ENCODE data around the gene PGGT1B. TPM values are rescaled to one million over a fixed set of nuclear protein-coding genes. Genes with fewer than 3 reads are reported as not detected.

The PGGT1B gene
- total RNA-seq, 1 donor from 2014 or later: 43.0 TPM

- Mint-ChIP-seq H3K27ac (no peak overlapping the region), H3K4me1 (ENCODE audit: unreplicated experiment) (no peaks in the 10 kb centered on the region), H3K36me3 (no peaks in the 10 kb centered on the region), H3K4me3 (no peak overlapping the region), H3K27me3 (peaks cover 30% of the 10 kb centered on the region), H3K9me3 (no peaks in the 10 kb centered on the region)
- no peak for DNase-seq (ENCODE audit: extremely low spot score, unreplicated experiment)
- no peak for TF ChIP-seq CTCF (conservative IDR thresholded peaks at IDR 0.05)
Measured at GRCh38 chr5:115186794-115187193, 75.9 kb downstream of the PGGT1B start.

- TF ChIP-seq CTCF (conservative IDR thresholded peaks at IDR 0.05): no peak
- no peak for DNase-seq (ENCODE audit: extremely low spot score, unreplicated experiment)
- no peaks in the 10 kb centered on the region for H3K9me3 Mint-ChIP-seq
- H3K36me3 Mint-ChIP-seq: no peaks in the 10 kb centered on the region
- H3K27ac Mint-ChIP-seq: no peak overlapping the region
- no peak overlapping the region for H3K4me3 Mint-ChIP-seq
- H3K4me1 Mint-ChIP-seq (ENCODE audit: unreplicated experiment): no peaks in the 10 kb centered on the region
- peaks cover 50% of the 10 kb centered on the region for H3K27me3 Mint-ChIP-seq
Measured at GRCh38 chr5:115184770-115185169, 77.9 kb downstream of the PGGT1B start.

GRCh38 chr5:115181757-115182156 is 80.9 kb downstream of the PGGT1B start:
- peak overlapping the region; percentile 63 for H3K4me3 Mint-ChIP-seq
- peaks cover 77% of the 10 kb centered on the region for H3K27me3 Mint-ChIP-seq
- H3K9me3 Mint-ChIP-seq: no peaks in the 10 kb centered on the region
- no peaks in the 10 kb centered on the region for H3K4me1 Mint-ChIP-seq (ENCODE audit: unreplicated experiment)
- H3K36me3 Mint-ChIP-seq: no peaks in the 10 kb centered on the region
- no peak overlapping the region for H3K27ac Mint-ChIP-seq
- TF ChIP-seq CTCF (conservative IDR thresholded peaks at IDR 0.05): no peak
- DNase-seq (ENCODE audit: extremely low spot score, unreplicated experiment): no peak

GRCh38 chr5:115180165-115180709 is 82.4 kb downstream of the PGGT1B start:
- Mint-ChIP-seq H3K4me1 (ENCODE audit: unreplicated experiment) (no peaks in the 10 kb centered on the region), H3K36me3 (no peaks in the 10 kb centered on the region), H3K27ac (peak overlapping the region; percentile 72), H3K4me3 (peak overlapping the region; percentile 94), H3K9me3 (no peaks in the 10 kb centered on the region), H3K27me3 (peaks cover 83% of the 10 kb centered on the region)
- TF ChIP-seq CTCF (conservative IDR thresholded peaks at IDR 0.05): no peak
- DNase-seq (ENCODE audit: extremely low spot score, unreplicated experiment): peak; percentile 80

- Mint-ChIP-seq H3K36me3 (no peaks in the 10 kb centered on the region), H3K27me3 (peaks cover 83% of the 10 kb centered on the region), H3K9me3 (no peaks in the 10 kb centered on the region), H3K4me3 (peak overlapping the region; percentile 94), H3K4me1 (ENCODE audit: unreplicated experiment) (no peaks in the 10 kb centered on the region), H3K27ac (peak overlapping the region; percentile 72)
- DNase-seq (ENCODE audit: extremely low spot score, unreplicated experiment): no peak
- no peak for TF ChIP-seq CTCF (conservative IDR thresholded peaks at IDR 0.05)
Measured at GRCh38 chr5:115179394-115180164, 83.1 kb downstream of the PGGT1B start.
